A673 (cell line): ENCODE data around the gene PCDHGB5. TPM values are rescaled to one million over a fixed set of nuclear protein-coding genes. Genes with fewer than 3 reads are reported as not detected.
A peak's percentile ranks its signal among the peaks of the same experiment; 100 is the strongest.
"Not testable (repeated sequence)": the region's sequence is repeated elsewhere in the genome, so short reads cannot be mapped to it uniquely, and the experiment has no call there.

Experiments used
- Bru-seq: library from RNA; stranded (reverse); fragments of 400-500 nt; gene quantifications from one replicate; lab custom pipeline; 2021; lab: Mats Ljungman, UMichigan
- BruChase-seq, 2 experiments: library from RNA; stranded (reverse); fragments of 400-500 nt; gene quantifications; one replicate each; lab custom pipeline; 2021; lab: Mats Ljungman, UMichigan
- BruUV-seq: library from RNA; stranded (reverse); fragments of 400-500 nt; replicated peaks from 2 replicates; lab custom pipeline; 2021; lab: Mats Ljungman, UMichigan
- CTCF ChIA-PET: fragments of 300-600 bp; sonication (Branson Sonifier 250); formaldehyde crosslinking; loops from one replicate; lab custom pipeline; 2022; ENCODE audit warnings: antibody characterized with exemption; lab: Charles Lee
- POLR2A ChIA-PET: fragments of 300-600 bp; sonication (Branson Sonifier 250); formaldehyde crosslinking; loops from one replicate; lab custom pipeline; 2022; ENCODE audit warnings: antibody characterized with exemption; ENCODE audit not compliant: low non-redundant PET; lab: Charles Lee
- DNase-seq: peaks from one replicate; pipeline ENCODE4 v3.0.0-alpha.2; 2015; ENCODE audit warnings: low spot score
- H3K27ac ChIP-seq: fragments of 200-600 bp; sonication (generic); 2 replicates; pipeline ENCODE4 v1.5.1; 2016; ENCODE audit warnings: mixed run types, low read depth, mild to moderate bottlenecking, mixed read lengths, antibody characterized with exemption, low read length; ENCODE audit not compliant: poor library complexity, severe bottlenecking
- H3K27me3 ChIP-seq: fragments of 200-600 bp; sonication (generic); replicated peaks from 2 replicates; pipeline ENCODE4 v1.6.1; 2017; ENCODE audit warnings: mixed run types, low read depth, mild to moderate bottlenecking, mixed read lengths, antibody characterized with exemption, low read length; ENCODE audit not compliant: insufficient read depth, poor library complexity
- H3K36me3 ChIP-seq: fragments of 200-600 bp; sonication (generic); 2 replicates; pipeline ENCODE4 v1.6.1; 2016; ENCODE audit warnings: mixed run types, mild to moderate bottlenecking, mixed read lengths, antibody characterized with exemption, low read length; ENCODE audit not compliant: insufficient read depth, poor library complexity, severe bottlenecking
- H3K4me1 ChIP-seq: fragments of 200-600 bp; sonication (generic); 2 replicates; pipeline ENCODE4 v1.6.1; 2017; ENCODE audit warnings: mixed run types, mild to moderate bottlenecking, mixed read lengths, antibody characterized with exemption, low read length; ENCODE audit not compliant: insufficient read depth, poor library complexity, severe bottlenecking
- H3K4me3 ChIP-seq: fragments of 200-600 bp; sonication (generic); 2 replicates; pipeline ENCODE4 v1.5.1; 2016; ENCODE audit warnings: low read depth, mixed run types, mild to moderate bottlenecking, mixed read lengths, low read length; ENCODE audit not compliant: poor library complexity, severe bottlenecking
- H3K9me3 ChIP-seq: fragments of 200-600 bp; sonication (generic); 2 replicates; pipeline ENCODE4 v1.6.1; 2016; ENCODE audit warnings: mixed run types, low read depth, mild to moderate bottlenecking, mixed read lengths, antibody characterized with exemption, low read length; ENCODE audit not compliant: poor library complexity, severe bottlenecking
- EZH2 ChIP-seq: fragments of 200-600 bp; sonication (generic); IDR thresholded peaks from 2 replicates; pipeline ENCODE4 v1.6.1; 2017; ENCODE audit warnings: borderline replicate concordance, low read depth, mild to moderate bottlenecking, mixed read lengths, antibody characterized with exemption, low read length; ENCODE audit not compliant: poor library complexity, severe bottlenecking
- intact Hi-C: fragments of 100-400 bp; cut with micrococcal nuclease; formaldehyde crosslinking; loops from one replicate; pipeline ENCODE4 v1.10.0; 2022; ENCODE audit not compliant: unreplicated experiment
- long read RNA-seq: library from polyadenylated mRNA; stranded (forward); transcript quantifications from one replicate; pipeline ENCODE4 v2.0.0, GENCODE V29; 2022
- total RNA-seq: library from RNA; stranded (reverse); gene quantifications from 2 replicates; pipeline ENCODE4 v1.2.3, GENCODE V29; 2021
- TF ChIP-seq, protein P1 (sequence below): fragments of 300-800, 200-600 bp; sonication (generic); conservative IDR thresholded peaks from 2 replicates; pipeline ENCODE4 v1.5.1; 2017; ENCODE audit warnings: low read depth, mild to moderate bottlenecking, antibody characterized with exemption, low read length, moderate library complexity, mixed read lengths

Gene PCDHGB5
- total RNA-seq = 43.3 and 45.0 TPM in 2 replicates
- percentile 88 among the genes with signal in this experiment for Bru-seq, nascent RNA
- BruChase-seq, experiment 1, labeled RNA remaining after a 2-hour chase = percentile 96 among the genes with signal in this experiment
- percentile 98 among the genes with signal in this experiment for BruChase-seq, experiment 2, labeled RNA remaining after a 6-hour chase
- long read RNA-seq, full-length matches to known transcripts = 11 of 12 reads
- long read RNA-seq, partial matches to known transcripts = 0 of 12 reads
- long read RNA-seq, other reads (novel, unspliced or antisense) = 1 of 12 reads

DNA sequence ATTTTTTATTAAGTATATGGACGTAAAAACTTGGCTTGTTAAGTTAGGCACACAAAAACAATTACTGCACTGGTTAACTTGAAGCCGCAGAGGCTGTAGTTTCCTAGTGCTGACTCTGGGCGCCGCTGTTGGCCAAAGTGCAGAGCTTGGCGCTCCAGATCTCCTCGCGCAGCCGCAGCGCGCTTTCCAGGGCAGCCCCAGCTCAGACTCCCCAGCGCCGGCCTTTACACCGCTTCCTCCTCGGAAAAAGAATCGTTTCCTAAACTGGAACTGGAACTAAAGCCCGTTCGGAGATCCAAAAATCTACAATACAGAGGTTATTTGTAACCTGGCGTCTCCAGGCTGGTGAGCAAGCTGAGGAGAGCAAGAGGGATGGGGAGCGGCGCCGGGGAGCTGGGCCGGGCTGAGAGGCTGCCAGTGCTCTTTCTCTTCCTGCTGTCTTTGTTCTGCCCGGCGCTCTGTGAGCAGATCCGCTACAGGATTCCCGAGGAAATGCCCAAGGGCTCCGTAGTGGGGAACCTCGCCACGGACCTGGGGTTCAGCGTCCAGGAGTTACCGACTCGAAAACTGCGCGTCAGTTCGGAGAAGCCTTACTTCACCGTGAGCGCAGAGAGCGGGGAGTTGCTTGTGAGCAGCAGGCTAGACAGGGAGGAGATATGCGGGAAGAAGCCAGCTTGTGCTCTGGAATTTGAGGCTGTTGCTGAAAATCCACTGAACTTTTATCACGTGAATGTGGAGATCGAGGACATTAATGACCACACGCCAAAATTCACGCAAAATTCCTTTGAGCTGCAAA lies at the start of gene PCDHGB5:
PCDHGB5 (plus strand) TSS at position 192 of the 796 bp plus-strand sequence; CDS start at position 373, 181 bp downstream.
- DNase-seq = peak; percentile 66
- BruUV-seq, H3K27me3 ChIP-seq, POLR2A ChIA-PET, H3K4me1 ChIP-seq: not testable (repeated sequence)
- Histone ChIP-seq H3K27ac (peak within 1 kb of the TSS; percentile 37), H3K36me3 (peaks cover 27% of the 10 kb centered on the region), H3K4me3 (peak within 1 kb of the TSS; percentile 39), H3K9me3 (peaks cover 53% of the 10 kb centered on the region)
- TF ChIP-seq, protein P1, sequence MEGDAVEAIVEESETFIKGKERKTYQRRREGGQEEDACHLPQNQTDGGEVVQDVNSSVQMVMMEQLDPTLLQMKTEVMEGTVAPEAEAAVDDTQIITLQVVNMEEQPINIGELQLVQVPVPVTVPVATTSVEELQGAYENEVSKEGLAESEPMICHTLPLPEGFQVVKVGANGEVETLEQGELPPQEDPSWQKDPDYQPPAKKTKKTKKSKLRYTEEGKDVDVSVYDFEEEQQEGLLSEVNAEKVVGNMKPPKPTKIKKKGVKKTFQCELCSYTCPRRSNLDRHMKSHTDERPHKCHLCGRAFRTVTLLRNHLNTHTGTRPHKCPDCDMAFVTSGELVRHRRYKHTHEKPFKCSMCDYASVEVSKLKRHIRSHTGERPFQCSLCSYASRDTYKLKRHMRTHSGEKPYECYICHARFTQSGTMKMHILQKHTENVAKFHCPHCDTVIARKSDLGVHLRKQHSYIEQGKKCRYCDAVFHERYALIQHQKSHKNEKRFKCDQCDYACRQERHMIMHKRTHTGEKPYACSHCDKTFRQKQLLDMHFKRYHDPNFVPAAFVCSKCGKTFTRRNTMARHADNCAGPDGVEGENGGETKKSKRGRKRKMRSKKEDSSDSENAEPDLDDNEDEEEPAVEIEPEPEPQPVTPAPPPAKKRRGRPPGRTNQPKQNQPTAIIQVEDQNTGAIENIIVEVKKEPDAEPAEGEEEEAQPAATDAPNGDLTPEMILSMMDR = peak; percentile 62
- intact Hi-C loops = loop anchor here (5.0 kb wide), 1 partner anchor 124 kb away; no protein-coding TSS in a partner anchor
- CTCF ChIA-PET = interaction anchor here (1.2 to 1.5 kb wide), 3 partner anchors 160 to 174 kb away, joined by 3 to 7 read pairs (median 5); partner anchors contain the start of gene PCDHB14

DNA sequence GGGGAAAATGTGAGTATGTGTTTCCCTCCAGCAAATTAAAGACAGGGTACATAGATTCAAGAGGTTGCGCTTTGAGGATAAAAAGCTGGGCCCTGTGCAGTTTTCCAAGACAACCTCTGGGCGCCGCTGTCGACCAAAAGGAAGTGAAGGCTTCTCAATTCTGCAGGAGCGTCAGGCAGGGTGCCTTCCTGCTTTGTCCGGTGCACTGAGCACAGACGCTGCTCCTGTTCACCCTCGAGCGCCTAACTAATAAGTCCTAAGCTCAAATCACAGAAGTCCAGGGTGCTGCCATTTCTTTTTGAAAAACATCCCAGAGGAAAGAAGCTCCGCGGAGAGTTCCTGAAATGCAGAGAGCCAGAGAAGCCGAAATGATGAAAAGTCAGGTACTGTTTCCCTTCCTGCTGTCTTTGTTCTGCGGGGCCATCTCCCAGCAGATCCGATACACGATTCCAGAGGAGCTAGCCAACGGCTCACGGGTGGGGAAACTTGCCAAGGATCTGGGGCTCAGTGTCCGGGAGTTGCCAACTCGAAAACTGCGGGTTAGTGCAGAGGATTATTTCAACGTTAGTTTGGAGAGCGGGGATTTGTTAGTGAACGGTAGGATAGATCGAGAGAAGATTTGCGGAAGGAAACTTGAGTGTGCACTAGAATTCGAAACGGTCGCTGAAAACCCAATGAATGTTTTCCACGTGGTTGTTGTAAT lies 47.7 kb upstream of the PCDHGB5 start, which contains the start of gene PCDHGB1:
PCDHGB1 (plus strand) TSS at position 183 of the 703 bp plus-strand sequence; CDS start at position 345, 162 bp downstream.
- peak; percentile 87 for DNase-seq
- Histone ChIP-seq H3K27ac (peak within 1 kb of the TSS; percentile 12), H3K36me3 (no peaks in the 10 kb centered on the region), H3K4me3 (peak within 1 kb of the TSS; percentile 24), H3K4me1 (no peaks in the 10 kb centered on the region), H3K9me3 (peaks cover 32% of the 10 kb centered on the region), H3K27me3 (no peaks in the 10 kb centered on the region)
- ChIA-PET CTCF (interaction anchor here (0.6 to 2.5 kb wide), 6 partner anchors 31 to 214 kb away, joined by 3 to 12 read pairs (median 4); partner anchors contain the start of genes PCDHB14 and PCDHB15), POLR2A (no interaction called here)
- TF ChIP-seq EZH2 = no peak
- TF ChIP-seq, protein P1 = peak; percentile 76
- BruUV-seq = TSS peak; percentile 76
- intact Hi-C loops = loop anchor here (5.0 kb wide), 1 partner anchor 212 kb away; no protein-coding TSS in a partner anchor

DNA sequence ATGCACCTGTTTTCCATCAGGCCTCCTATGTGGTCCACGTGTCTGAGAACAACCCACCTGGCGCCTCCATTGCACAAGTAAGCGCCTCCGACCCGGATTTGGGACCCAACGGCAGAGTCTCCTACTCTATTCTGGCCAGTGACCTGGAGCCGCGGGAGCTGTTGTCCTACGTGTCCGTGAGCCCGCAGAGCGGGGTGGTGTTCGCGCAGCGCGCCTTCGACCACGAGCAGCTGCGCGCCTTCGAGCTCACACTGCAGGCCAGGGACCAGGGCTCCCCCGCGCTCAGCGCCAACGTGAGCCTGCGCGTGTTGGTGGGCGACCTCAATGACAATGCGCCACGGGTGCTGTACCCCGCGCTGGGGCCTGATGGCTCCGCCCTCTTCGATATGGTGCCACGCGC lies 46.2 kb upstream of the PCDHGB5 start:
- Histone ChIP-seq H3K4me1 (no peaks in the 10 kb centered on the region), H3K4me3 (no peak overlapping the region), H3K27ac (no peak overlapping the region), H3K36me3 (no peaks in the 10 kb centered on the region), H3K27me3 (no peaks in the 10 kb centered on the region), H3K9me3 (peaks cover 41% of the 10 kb centered on the region)
- TF ChIP-seq, protein P1 = no peak
- TF ChIP-seq EZH2 = no peak
- POLR2A ChIA-PET = no interaction called here
- intact Hi-C loops = loop anchor here (5.0 kb wide), 1 partner anchor 211 kb away; no protein-coding TSS in a partner anchor
- BruUV-seq = no TSS peak
- DNase-seq = no peak
- CTCF ChIA-PET = interaction anchor here (2.5 kb wide), 1 partner anchor 212 kb away, joined by 12 read pairs; no protein-coding TSS in a partner anchor
